Measurements from ENCODE around the gene FAM199X.

FAM199X gene

DNA sequence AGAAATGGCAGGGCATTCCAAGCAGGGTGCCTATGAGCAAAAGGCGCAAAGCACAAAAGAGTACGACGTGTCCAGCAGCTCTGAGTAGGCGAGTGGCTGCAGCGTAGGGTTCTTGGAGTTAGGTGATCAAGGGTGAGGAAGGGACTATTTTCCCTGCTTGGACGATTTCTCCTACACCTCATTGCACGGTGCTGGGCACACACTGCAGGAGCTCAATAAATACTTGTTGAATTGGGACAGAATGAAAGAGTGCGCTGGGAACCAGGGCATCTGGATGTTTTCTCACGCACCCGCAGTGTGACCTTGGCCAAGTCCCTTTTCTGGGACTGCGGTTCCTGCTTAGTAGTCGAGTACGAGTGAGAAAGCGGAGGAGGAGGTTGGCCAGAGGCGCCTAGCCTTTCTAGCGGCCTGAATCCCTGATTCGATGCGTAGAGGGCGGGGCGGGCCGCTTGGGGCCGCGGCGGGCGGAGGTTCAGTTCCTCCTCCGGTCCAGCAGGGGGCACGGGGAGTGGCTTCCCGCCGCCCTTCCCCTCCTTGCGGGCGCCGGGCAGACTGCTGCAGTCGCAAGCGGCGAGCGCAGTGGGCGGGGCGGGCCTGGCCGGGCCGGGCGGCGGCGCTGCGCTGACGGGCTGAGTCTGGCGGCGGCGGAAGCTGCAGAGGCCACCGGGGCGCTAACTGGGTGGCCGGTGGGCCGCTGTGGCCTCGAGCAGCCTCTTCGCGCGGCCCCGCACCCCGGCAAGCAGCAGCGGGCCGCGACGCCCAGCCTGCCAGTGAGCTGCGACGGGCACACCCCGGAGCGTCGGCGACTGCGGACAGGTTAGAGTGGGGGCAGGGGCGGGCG lies at the start of gene FAM199X:
Gene FAM199X (plus strand): TSS at position 560 of the 841 bp plus-strand sequence. CDS start 333 bp downstream, outside the sequence.
- in situ Hi-C loops (cut with MboI; ENCODE audit: low pct_unique_long_range_greater_than_20kb, low sequenced_read_pairs): no loop called here
- peak; percentile 95 for DNase-seq

DNA sequence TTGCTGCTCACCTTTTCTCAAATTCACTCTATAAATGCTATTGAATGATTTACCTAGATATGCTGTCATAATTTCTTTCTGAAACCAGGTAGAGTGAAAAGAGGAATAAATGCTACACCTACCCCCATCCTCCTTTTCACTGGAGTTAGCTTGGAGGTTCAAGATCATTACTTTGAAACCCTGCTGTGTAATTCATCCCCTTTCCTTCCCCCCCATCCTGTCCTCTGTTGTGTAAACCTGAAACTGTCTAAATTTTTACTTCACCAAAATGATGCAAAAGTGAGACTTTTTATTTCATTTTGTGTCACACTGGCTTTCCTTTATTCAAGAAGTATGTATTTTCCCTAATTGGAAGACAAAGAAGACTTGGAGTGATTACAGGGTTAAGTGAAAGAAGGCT lies 48.5 kb upstream of the FAM199X start:
- in situ Hi-C loops (cut with MboI; ENCODE audit: low pct_unique_long_range_greater_than_20kb, low sequenced_read_pairs): no loop called here
- DNase-seq: no peak

DNA sequence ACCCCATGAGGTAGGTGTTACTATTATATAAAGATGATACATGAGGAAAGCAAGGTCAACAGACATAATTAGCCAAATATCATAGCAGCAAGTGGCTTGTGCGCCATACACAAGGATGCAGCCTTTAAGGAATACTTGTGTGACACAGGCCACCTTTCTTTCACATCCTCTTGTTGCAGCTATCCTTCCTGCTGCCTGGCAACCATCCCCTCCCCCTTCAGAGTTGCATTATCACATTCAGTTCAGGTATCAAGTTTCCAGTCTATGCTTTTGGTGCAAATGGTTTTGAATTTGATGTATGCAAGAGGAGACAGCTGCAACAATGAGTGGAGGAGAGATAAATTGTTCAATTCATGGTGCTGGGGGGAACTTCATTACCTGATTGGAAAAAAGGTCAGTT lies 47.5 kb upstream of the FAM199X start:
- in situ Hi-C loops (cut with MboI; ENCODE audit: low pct_unique_long_range_greater_than_20kb, low sequenced_read_pairs): no loop called here
- DNase-seq: no peak

DNA sequence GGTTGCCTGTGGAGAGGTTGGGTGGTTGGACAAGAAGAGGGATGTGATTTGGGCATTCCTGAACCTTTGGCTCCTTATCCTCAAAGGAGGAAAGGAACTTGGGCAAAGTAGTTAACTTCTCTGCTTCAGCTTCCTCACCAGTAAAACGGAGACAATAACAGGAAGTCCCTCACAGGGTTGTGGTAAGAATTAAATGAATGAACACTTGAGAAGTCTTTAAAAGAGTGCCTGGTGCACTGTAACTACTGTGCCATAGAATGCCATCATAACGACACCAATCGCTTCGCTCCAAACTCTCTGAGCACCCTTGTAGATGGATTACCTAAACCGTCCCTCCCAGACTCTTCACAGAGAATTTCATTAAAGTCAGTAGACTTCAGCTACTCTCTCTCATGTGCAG lies 43.4 kb upstream of the FAM199X start:
- in situ Hi-C loops (cut with MboI; ENCODE audit: low pct_unique_long_range_greater_than_20kb, low sequenced_read_pairs): no loop called here
- DNase-seq: peak; percentile 64

DNA sequence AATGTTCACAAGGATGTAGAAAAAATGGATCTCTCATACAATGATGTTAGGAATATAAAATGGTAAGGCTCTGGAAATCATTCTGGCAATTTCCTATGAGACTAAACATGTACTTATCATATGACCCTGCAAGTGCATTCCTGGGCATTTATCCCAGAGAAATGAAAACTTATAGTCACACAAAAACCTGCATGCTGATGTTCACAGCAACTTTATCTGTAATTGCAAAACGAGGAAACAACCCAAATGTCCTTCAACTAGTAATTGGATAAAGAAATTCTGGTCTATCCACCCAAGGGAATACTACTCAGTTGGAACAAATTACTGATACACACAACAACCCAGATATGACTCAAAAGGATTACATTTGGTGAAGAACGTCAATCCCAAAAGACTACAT lies 39.4 kb upstream of the FAM199X start:
- in situ Hi-C loops (cut with MboI; ENCODE audit: low pct_unique_long_range_greater_than_20kb, low sequenced_read_pairs): no loop called here
- DNase-seq: no peak

DNA sequence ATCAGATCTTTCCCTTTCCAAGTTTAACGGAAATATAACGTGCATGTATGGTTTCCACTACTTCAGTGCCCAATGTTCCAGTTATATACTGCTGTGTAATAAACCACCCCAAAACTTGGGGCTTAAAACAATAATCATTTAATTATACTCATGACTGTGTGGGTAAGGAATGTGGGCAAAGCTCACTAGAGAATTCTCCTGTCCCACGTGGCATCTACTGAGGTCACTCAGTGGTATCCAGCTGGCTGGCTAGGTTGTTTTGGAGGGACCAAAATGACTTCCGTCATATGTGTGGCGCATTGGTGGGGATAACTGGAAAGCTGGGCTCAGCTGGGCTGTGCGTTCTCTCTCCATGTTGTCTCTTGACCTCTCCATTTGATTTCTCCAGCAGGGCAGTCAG lies 35.4 kb upstream of the FAM199X start:
- no peak for DNase-seq
- in situ Hi-C loops (cut with MboI; ENCODE audit: low pct_unique_long_range_greater_than_20kb, low sequenced_read_pairs): no loop called here

DNA sequence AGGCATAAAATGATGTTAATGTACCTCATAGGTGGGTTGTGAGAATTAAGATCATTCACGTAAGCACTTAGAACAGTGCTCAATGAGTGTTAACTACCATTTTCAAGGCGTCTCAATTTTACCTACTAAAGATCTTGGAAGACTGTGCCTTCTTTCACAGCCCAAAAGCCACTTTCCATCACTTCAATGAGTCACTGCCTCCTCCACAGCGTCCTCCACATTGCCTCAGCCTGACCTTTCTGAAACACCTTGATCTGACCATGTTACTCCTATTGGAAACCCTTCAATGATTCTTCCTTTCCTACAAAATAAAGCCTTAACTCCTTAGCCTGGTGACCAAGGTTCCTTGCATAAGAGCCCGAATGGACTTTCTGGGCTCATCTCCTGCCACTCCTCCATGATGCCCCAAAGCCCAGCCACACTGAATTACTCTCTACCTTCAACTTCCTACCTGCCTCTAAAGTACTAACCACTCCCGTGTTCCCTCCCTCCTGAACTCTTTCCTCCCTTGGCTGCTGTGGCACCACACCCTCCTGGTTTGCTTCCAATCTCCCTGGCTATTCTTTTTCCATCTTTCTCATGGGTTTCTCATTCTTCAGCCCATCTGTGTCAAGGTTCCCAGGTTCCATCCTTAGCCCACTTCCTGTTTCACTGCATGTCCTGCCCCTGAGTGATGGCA lies 31.5 kb upstream of the FAM199X start:
- DNase-seq: no peak
- in situ Hi-C loops (cut with MboI; ENCODE audit: low pct_unique_long_range_greater_than_20kb, low sequenced_read_pairs): no loop called here

DNA sequence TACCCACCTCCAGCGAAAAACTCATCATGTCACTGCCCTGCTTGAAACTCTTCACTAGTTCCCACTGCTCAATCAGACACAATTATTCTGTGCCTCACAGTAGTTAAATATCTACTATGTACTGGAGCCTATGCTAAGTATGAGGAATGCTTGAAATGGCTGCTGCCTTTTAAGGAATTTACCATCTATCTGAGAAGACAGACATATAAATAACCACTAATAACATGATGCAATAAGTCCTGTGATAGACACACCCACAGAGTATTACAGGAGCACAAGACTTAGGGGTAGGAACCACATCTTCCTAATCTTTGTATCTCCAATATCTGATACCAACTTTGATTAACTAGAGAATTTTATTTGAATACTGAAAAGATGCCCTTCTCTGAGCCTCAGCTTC lies 30.6 kb upstream of the FAM199X start:
- no peak for DNase-seq
- in situ Hi-C loops (cut with MboI; ENCODE audit: low pct_unique_long_range_greater_than_20kb, low sequenced_read_pairs): no loop called here

DNA sequence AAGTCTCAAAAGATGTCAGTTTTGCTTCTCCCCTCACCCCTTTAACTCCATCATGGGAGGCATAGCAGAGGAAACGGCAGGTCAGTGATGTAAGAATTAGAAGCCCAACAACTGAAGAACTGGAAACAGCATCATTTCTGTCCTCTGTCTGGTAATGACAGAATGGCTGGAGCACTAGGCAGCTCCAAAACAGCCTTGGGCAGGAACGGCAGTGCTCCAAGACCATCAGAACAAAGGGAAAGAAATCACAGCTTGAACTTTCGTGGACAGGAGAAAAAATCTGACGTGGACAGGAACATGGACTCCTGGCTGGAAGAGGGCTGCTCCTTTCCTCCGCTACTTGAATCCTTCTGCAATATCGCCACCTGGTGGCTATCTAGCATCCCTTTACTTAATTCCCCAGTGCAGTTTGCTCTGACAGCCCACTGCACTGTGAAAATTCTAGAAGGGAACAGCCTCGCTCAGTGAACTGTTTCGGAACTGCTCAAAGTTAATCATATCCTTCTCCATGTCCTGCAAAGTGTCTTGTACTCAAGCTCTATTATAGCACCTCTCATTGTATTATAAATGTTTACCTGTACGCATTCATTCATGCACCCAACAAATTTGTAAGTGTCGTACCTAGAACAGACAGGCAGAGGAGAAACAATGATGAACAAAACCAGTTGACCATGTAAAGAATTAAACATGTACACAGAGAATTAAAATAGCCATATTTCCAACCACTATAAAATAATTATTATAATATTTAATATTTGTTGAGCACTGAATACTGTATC lies 29.8 kb upstream of the FAM199X start:
- peak; percentile 84 for DNase-seq
- in situ Hi-C loops (cut with MboI; ENCODE audit: low pct_unique_long_range_greater_than_20kb, low sequenced_read_pairs): no loop called here

DNA sequence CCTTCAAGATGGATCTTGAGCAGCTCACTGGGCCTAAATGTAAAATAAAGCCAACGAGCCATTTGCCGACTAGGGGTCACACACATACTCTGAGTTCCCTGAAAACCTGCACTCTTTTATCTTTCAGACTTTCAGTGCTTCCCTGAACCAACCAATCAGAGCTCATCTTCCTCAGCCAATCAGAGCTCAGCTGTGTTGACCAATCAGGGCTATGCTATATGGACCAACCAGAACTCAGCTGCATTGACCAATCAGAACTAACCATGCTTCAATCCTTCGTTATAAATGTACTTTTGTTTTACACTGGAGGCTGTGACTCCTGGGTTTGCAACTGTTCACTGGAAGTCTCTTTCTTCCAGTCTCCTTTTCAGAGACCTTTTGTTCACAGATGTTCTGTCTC lies 28.8 kb upstream of the FAM199X start:
- in situ Hi-C loops (cut with MboI; ENCODE audit: low pct_unique_long_range_greater_than_20kb, low sequenced_read_pairs): no loop called here
- DNase-seq: peak; percentile 5

DNA sequence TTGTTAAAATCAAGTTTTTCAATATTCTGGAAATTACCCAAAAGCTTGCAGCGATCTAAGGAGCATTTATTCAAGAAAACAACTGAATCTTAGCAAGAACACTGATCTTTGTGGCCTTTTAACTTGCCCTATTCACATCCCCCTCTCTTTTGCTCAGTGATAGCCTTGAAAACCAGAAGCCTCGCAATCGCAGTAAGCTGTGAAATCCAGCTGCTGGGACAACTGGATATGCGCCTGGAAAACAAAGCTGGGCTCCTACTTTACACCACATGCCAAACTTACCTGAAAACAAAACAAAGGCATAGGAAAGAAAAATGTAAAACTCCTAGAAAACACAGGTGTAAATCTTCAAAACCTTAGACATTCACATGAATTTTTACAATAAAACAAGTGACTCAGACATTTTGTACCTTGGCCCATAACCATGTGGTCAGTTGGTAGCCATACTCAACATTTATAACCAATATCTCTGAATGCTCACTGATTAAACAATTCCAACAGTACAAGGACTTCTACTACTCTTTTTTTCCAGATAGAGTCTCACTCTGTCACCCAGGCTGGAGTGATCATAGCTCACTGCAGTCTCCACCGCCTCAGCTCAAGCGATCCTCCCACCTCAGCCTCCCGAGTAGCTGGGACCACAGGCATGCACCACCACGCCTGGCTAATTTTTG lies 25.0 kb upstream of the FAM199X start:
- in situ Hi-C loops (cut with MboI; ENCODE audit: low pct_unique_long_range_greater_than_20kb, low sequenced_read_pairs): no loop called here
- DNase-seq: no peak

DNA sequence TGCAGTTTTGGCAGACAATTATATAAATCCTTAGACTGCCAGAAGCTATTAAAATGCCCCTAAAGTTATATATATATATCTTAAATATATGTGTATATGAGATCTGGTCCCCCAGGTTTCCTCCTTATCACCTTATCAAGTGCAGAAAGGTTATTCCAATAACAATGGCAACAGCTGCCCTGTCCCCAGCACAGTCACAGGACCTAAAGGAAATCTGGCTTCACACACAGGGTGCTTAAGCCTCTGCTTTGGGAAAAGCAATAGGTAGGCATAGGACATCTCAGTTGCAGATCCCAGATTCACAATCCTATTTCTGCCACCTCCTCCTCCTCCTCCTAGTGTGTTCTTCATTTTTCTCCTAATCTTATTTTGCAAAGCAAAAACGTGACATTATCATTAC lies 15.2 kb upstream of the FAM199X start:
- no peak for DNase-seq
- in situ Hi-C loops (cut with MboI; ENCODE audit: low pct_unique_long_range_greater_than_20kb, low sequenced_read_pairs): no loop called here

DNA sequence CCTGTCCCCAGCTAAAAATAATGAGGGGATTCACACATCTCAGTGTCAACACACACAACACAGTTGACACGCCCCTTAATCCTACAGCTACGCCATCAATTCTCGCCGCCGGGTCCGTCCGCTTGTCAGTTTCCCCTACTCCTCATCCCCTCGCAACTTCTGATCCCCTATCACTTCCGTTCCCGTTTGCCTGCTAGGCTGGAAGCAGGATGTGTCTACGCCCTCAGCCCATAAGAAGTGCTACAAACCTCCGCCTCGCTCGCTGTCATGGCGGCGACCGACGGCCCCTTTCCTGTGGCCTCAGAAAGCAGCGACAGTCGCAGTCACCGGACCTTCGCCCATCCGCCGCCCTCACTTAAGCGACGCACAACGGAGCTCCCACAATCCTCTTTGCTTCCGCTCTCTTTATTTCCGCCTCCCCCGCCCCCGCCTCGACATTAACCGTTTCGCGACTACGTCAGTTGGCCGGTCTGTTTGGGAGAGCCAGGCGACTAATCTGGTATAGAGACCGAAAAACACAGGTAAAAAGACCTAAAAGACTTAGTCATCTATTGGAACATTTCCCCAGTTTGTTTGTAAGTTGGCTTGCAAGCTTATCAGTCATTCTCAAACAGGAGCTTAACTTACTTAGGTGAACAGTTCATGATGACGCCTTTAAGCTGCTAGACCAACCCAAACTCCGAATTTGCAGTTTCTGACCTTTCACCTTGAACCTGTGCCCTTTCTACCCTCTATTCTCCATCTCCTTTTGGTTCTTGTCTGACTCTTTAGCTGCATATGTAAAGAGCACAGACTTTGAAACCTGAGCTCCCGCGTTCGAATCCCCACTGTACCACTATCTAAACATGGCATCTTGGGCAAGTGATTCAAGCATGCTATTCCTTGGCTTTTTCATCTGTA lies 9.4 kb upstream of the FAM199X start, which contains the start of gene SLC25A53:
Gene SLC25A53 (minus strand): TSS at position 380 of the 900 bp plus-strand sequence. CDS start 51,752 bp downstream, outside the sequence.
- peak; percentile 95 for DNase-seq

DNA sequence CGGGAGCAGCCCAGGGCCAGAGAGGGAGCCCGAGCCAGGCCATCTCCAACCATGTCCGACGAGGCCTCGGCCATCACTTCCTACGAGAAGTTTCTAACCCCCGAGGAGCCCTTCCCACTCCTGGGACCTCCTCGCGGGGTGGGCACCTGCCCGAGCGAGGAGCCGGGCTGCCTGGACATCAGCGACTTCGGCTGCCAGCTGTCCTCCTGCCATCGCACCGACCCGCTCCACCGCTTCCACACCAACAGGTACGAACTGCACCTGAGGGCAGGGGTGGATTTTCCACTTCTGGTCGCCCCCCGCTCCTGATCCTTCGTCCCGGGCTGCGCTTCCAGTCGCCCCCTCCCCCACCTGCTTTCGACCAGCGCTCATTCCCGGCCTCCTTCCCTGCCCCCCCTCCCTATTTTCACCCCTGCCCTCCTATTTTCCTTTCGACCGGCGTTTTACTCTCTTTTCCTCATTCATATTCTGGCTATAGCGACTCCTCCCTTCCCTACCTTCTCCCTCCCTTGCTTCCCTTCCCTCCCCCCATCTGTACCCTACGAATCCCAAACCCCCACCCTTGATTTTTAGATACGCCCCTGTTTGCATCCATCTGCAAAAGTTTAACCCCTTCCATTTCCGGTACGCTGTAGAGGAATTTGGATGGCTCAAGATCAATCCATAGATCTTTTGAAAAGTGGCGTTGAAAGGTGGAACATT lies 633 bp downstream of the FAM199X start:
- in situ Hi-C loops (cut with MboI; ENCODE audit: low pct_unique_long_range_greater_than_20kb, low sequenced_read_pairs): no loop called here

More for the DNA sequence above, 9.4 kb upstream of the FAM199X start, which contains the start of gene SLC25A53:
- in situ Hi-C loops (cut with MboI; ENCODE audit: low pct_unique_long_range_greater_than_20kb, low sequenced_read_pairs): no loop called here

DNA sequence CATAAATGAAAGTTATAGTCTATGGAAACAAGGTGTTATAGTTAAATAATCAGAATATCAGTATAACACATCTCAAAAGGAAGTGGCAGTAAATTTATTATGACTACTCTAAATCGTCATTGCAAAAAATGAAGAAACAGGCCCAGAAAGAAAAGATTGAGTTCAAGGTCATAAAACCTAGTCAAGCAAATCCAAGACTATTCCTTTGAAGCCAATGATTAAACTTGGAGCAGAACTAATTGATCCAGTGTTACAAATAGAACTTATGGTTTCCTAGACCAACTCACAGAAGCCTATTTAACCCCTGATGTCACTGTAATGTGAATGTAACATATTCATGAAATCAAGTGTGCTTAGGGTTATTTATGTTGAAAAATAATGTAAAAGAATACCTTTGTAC lies 1.9 kb downstream of the FAM199X start:
- no peak for DNase-seq
- in situ Hi-C loops (cut with MboI; ENCODE audit: low pct_unique_long_range_greater_than_20kb, low sequenced_read_pairs): no loop called here

More for the DNA sequence above, 633 bp downstream of the FAM199X start:
- no peak for DNase-seq

DNA sequence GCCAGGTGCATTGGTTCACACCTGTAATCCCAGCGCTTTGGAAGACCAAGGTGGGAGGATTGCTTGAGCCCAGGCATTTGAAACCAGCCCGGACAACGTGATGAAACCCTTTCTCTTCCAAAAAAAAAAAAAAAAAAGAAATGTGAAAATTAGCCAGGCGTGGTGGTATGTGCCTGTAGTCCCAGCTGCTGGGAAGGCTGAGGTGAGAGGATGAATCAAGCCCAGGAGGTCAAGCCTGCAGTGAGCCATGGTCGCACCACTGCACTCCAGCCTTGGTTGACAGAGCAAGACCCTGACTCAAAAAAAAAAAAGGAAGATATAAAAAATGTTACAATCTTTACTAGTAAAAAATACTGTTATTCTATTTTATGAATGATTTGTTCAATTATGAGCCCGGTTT lies 5.9 kb downstream of the FAM199X start:
- DNase-seq: no peak
- in situ Hi-C loops (cut with MboI; ENCODE audit: low pct_unique_long_range_greater_than_20kb, low sequenced_read_pairs): no loop called here

DNA sequence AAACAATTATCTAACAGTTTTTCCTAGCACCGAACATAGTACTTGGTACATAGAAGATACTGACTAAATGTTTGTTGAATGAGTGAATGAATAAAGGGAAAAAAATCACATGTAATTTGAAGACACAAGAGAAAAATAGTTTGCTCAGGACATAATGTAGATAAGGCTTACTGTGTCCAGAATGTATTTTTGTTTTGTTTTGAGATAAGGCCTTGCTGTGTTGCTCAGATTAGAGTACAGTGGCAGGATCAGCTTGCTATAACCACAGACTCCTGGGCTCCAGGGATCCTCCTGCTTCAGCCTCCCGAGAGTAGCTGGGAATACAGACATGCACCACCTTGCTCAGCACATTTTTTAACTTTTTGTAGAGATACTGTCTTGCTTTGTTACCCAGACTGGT lies 6.5 kb downstream of the FAM199X start:
- in situ Hi-C loops (cut with MboI; ENCODE audit: low pct_unique_long_range_greater_than_20kb, low sequenced_read_pairs): no loop called here
- no peak for DNase-seq

DNA sequence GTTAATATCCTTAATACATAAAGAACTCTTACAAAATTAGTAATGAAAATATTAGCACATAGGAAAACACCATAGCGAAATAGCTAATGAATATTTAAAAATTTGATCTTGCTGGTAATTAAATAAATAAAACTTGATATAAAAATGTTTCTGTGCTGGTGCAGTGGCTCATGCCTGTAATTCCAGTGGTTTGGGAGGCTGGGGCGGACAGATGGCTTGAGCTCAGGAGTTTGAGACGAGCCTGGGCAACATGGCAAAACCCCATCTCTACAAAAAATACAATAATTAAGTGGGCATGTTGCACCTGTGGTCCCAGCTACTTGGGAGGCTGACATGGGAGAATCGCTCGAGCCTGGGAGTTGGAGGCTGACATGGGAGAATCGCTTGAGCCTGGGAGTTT lies 7.6 kb downstream of the FAM199X start:
- in situ Hi-C loops (cut with MboI; ENCODE audit: low pct_unique_long_range_greater_than_20kb, low sequenced_read_pairs): no loop called here
- no peak for DNase-seq
